ENCODE measurements around the gene SMIM30. TPM values are rescaled to one million over a fixed set of nuclear protein-coding genes. Genes with fewer than 3 reads are reported as not detected.
"Not testable (repeated sequence)": the region's sequence is repeated elsewhere in the genome, so short reads cannot be mapped to it uniquely, and the experiment has no call there.

Gene SMIM30, protein sequence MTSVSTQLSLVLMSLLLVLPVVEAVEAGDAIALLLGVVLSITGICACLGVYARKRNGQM
- 31.1 and 32.3 TPM in 2 replicates for total RNA-seq (2021)
- long read RNA-seq, transcript SMIM30-204 (3 exons, 962 nt): minor isoform, 5 of 47 reads
- long read RNA-seq, transcript SMIM30-201 (3 exons, 1,070 nt): major isoform, 39 of 47 reads
- long read RNA-seq, partial matches to known transcripts: 0 of 47 reads
- long read RNA-seq, other reads (novel, unspliced or antisense): 1 of 47 reads

DNA sequence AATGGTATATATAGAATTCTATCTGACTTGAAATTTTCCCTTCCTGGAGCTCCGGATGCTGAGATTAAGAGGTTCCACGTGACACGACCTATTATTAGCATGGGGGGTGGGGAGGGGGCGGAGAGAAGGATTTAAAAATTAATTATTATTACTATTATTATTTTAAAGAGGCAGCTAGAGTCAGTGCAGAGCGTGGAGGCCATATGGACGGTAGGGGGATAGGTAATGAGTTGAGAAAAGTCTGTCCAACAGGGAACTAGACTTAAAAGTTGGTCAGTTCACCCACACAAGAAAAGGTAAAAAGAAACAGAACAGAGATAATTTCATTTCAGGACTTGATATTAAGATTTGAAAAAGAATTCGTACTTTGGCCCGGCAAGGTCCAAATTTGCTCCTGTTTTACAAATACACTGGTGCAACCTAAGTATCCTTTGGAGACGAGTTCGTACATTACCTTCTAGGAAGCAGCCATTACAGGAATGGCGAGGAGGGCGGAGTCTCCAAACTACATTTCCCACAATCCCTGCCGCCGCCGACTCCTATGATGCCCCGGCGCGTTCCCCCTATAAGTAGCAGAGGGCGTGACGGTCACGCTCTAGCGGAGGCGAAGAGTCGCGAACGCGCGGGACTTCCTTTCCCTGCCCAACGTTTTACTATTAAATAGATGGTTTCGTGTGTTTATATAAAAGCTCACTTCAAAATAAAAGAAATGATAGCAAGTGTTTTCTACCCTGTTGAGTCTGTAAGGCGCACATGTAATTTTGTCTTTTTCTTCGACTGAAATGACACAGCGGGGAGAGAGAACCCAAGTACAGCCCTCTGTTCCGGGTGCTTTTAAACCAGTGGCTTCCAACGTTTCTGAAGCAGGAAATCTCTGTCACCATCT is at the start of gene SMIM30:
SMIM30 (minus strand) TSS at position 481 of the 886 bp plus-strand sequence. CDS start 976 bp downstream, outside the sequence.
- Histone ChIP-seq H2AK5ac (ENCODE audit: insufficient read length, low read length) (no peak within 1 kb of the TSS), H2BK12ac (ENCODE audit: insufficient read length, low read depth, low read length) (no peak within 1 kb of the TSS), H3K23me2 (ENCODE audit: insufficient read length, low read depth, low read length, poor library complexity, severe bottlenecking) (peaks cover 4% of the 10 kb centered on the region), H3K9me3 (ENCODE audit: control insufficient read depth, low read depth, low read length) (no peaks in the 10 kb centered on the region), H3K4me1 (ENCODE audit: insufficient read depth, low read length) (no peaks in the 10 kb centered on the region; the same call in 1 of the 2 replicates), H3K79me1 (ENCODE audit: insufficient read depth, low read depth, low read length, poor library complexity, severe bottlenecking) (no peaks in the 10 kb centered on the region), H2BK15ac (ENCODE audit: low read depth, low read length) (no peak within 1 kb of the TSS), H3K23ac (ENCODE audit: insufficient read length, low read depth, low read length) (no peak within 1 kb of the TSS), H3T11ph (ENCODE audit: low read length) (no peak within 1 kb of the TSS), H3K4me2 (ENCODE audit: insufficient read depth, insufficient read length, low read length) (peak within 1 kb of the TSS; percentile 61), H4K5ac (ENCODE audit: insufficient read length, low read depth, low read length) (no peak within 1 kb of the TSS), H3K14ac (ENCODE audit: insufficient read depth, low read length) (no peak within 1 kb of the TSS), H3K27ac (ENCODE audit: insufficient read length, low read depth, low read length) (no peak within 1 kb of the TSS), H4K8ac (replicated peaks; ENCODE audit: insufficient read length, low read depth, low read length) (no peak within 1 kb of the TSS), H3K9ac (ENCODE audit: extremely low read depth, insufficient read length, low read length) (peak within 1 kb of the TSS; percentile 82), H3K18ac (ENCODE audit: insufficient read length, low read depth, low read length) (no peak within 1 kb of the TSS), H2AFZ (ENCODE audit: low read length) (peak within 1 kb of the TSS; percentile 11), H2BK120ac (ENCODE audit: low read depth, low read length, poor library complexity, severe bottlenecking) (no peak within 1 kb of the TSS), H3K27me3 (ENCODE audit: insufficient read depth, low read length) (no peaks in the 10 kb centered on the region), H2BK5ac (ENCODE audit: insufficient read length, low read length) (no peak within 1 kb of the TSS), H3K4ac (ENCODE audit: low read depth, low read length) (no peak within 1 kb of the TSS), H4K91ac (ENCODE audit: insufficient read length, low read depth, low read length) (no peak within 1 kb of the TSS), H3K56ac (ENCODE audit: insufficient read length, low read depth, low read length) (no peak within 1 kb of the TSS), H4K20me1 (ENCODE audit: control insufficient read depth, insufficient read depth, insufficient read length) (no peaks in the 10 kb centered on the region), H3K79me2 (ENCODE audit: insufficient read depth, low read length) (no peaks in the 10 kb centered on the region), H2BK20ac (ENCODE audit: low read depth, low read length, poor library complexity, severe bottlenecking) (no peak within 1 kb of the TSS)
- WGBS (ENCODE audit: extremely low coverage, insufficient read length, low lambda C conversion rate): no CpG with 5 or more reads among the region's 35 CpGs
- DNase-seq: peak; percentile 86
- peak within 1 kb of the TSS; percentile 82 to 90 (median 86); a peak in 6 of 7 replicates for H3K27ac Mint-ChIP-seq
- H3K36me3 Mint-ChIP-seq (ENCODE audit: insufficient read depth in 1 of 3, low read depth in 3 of 3): peaks cover 0 to 20% (median 19%) of the 10 kb centered on the region in 3 experiments; a peak in 5 of 7 replicates
- peaks cover 10 to 14% of the 10 kb centered on the region in 2 experiments for H3K4me1 Mint-ChIP-seq
- H3K4me3 Mint-ChIP-seq: peak within 1 kb of the TSS; percentile 84 to 91
- H3K9me3 Mint-ChIP-seq: no peaks in the 10 kb centered on the region
- H3K27me3 Mint-ChIP-seq (ENCODE audit: low read depth): peaks cover 20% of the 10 kb centered on the region
- TF ChIP-seq, protein P1, sequence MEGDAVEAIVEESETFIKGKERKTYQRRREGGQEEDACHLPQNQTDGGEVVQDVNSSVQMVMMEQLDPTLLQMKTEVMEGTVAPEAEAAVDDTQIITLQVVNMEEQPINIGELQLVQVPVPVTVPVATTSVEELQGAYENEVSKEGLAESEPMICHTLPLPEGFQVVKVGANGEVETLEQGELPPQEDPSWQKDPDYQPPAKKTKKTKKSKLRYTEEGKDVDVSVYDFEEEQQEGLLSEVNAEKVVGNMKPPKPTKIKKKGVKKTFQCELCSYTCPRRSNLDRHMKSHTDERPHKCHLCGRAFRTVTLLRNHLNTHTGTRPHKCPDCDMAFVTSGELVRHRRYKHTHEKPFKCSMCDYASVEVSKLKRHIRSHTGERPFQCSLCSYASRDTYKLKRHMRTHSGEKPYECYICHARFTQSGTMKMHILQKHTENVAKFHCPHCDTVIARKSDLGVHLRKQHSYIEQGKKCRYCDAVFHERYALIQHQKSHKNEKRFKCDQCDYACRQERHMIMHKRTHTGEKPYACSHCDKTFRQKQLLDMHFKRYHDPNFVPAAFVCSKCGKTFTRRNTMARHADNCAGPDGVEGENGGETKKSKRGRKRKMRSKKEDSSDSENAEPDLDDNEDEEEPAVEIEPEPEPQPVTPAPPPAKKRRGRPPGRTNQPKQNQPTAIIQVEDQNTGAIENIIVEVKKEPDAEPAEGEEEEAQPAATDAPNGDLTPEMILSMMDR (conservative IDR thresholded peaks at IDR 0.05): 0 out of 3 replicates have a peak, but pooled peaks have one; percentile 11

DNA sequence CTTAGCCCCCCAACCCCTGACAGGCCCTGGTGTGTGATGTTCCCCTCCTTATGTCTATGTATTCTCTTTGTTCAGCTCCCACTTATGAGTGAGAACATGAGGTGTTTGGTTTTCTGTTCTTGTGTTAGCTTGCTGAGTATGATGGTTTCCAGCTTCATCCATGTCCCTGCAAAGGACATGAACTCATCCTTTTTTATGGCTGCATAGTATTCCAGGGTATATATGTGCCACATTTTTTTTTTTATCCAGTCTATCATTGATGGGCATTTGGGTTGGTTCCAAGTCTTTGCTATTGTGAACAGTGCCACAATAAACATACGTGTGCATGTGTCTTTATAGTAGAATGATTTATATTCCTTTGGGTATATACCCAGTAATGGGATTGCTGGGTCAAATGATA is 47.8 kb upstream of the SMIM30 start:
- not testable (repeated sequence) for H3K18ac ChIP-seq (ENCODE audit: insufficient read length, low read depth, low read length); H3T11ph ChIP-seq (ENCODE audit: low read length); H3K9me3 Mint-ChIP-seq; H2BK15ac ChIP-seq (ENCODE audit: low read depth, low read length); H3K4ac ChIP-seq (ENCODE audit: low read depth, low read length); H3K27ac Mint-ChIP-seq; H2BK20ac ChIP-seq (ENCODE audit: low read depth, low read length, poor library complexity, severe bottlenecking); H3K4me2 ChIP-seq (ENCODE audit: insufficient read depth, insufficient read length, low read length); H3K9me3 ChIP-seq (ENCODE audit: control insufficient read depth, low read depth, low read length); H4K8ac ChIP-seq (replicated peaks; ENCODE audit: insufficient read length, low read depth, low read length); H3K4me1 ChIP-seq (ENCODE audit: insufficient read depth, low read length); H3K27me3 ChIP-seq (ENCODE audit: insufficient read depth, low read length); H4K5ac ChIP-seq (ENCODE audit: insufficient read length, low read depth, low read length); DNase-seq; H3K9ac ChIP-seq (ENCODE audit: extremely low read depth, insufficient read length, low read length); H2AK5ac ChIP-seq (ENCODE audit: insufficient read length, low read length); H3K23me2 ChIP-seq (ENCODE audit: insufficient read length, low read depth, low read length, poor library complexity, severe bottlenecking); H3K4me1 Mint-ChIP-seq; H4K91ac ChIP-seq (ENCODE audit: insufficient read length, low read depth, low read length); H4K20me1 ChIP-seq (ENCODE audit: control insufficient read depth, insufficient read depth, insufficient read length); H2BK12ac ChIP-seq (ENCODE audit: insufficient read length, low read depth, low read length); H2BK5ac ChIP-seq (ENCODE audit: insufficient read length, low read length); H3K79me2 ChIP-seq (ENCODE audit: insufficient read depth, low read length); H3K23ac ChIP-seq (ENCODE audit: insufficient read length, low read depth, low read length); H3K4me3 Mint-ChIP-seq; H3K36me3 Mint-ChIP-seq (ENCODE audit: insufficient read depth in 1 of 3, low read depth in 3 of 3); H3K27me3 Mint-ChIP-seq (ENCODE audit: low read depth); H3K27ac ChIP-seq (ENCODE audit: insufficient read length, low read depth, low read length); H3K79me1 ChIP-seq (ENCODE audit: insufficient read depth, low read depth, low read length, poor library complexity, severe bottlenecking); H3K14ac ChIP-seq (ENCODE audit: insufficient read depth, low read length); H3K56ac ChIP-seq (ENCODE audit: insufficient read length, low read depth, low read length); H2BK120ac ChIP-seq (ENCODE audit: low read depth, low read length, poor library complexity, severe bottlenecking); H2AFZ ChIP-seq (ENCODE audit: low read length)
- WGBS (ENCODE audit: extremely low coverage, insufficient read length, low lambda C conversion rate): no CpG with 5 or more reads among the region's 1 CpG

Measured in H9 (cell line).